Measurements from ENCODE around the gene ITGB5.

Gene ITGB5

GRCh38 chr3:124748560-124749198 is 138.5 kb downstream of the ITGB5 start:
- TF ChIP-seq CTCF (conservative IDR thresholded peaks at IDR 0.05; ENCODE audit: control insufficient read depth, insufficient read depth, low read depth, low read length), result no peak
- DNase-seq (ENCODE audit: low read depth), result no peak
- no peak overlapping the region for H3K4me3 ChIP-seq (ENCODE audit: control insufficient read depth, low read depth, low read length)

GRCh38 chr3:124747111-124747981 is 139.8 kb downstream of the ITGB5 start:
- no peak overlapping the region for H3K4me3 ChIP-seq (ENCODE audit: control insufficient read depth, low read depth, low read length)
- DNase-seq (ENCODE audit: low read depth), result no peak
- no peak for TF ChIP-seq CTCF (conservative IDR thresholded peaks at IDR 0.05; ENCODE audit: control insufficient read depth, insufficient read depth, low read depth, low read length)

GRCh38 chr3:124745756-124746155 is 141.4 kb downstream of the ITGB5 start:
- DNase-seq (ENCODE audit: low read depth), result no peak
- TF ChIP-seq CTCF (conservative IDR thresholded peaks at IDR 0.05; ENCODE audit: control insufficient read depth, insufficient read depth, low read depth, low read length), result no peak
- H3K4me3 ChIP-seq (ENCODE audit: control insufficient read depth, low read depth, low read length), result no peak overlapping the region

GRCh38 chr3:124741027-124741426 is 146.1 kb downstream of the ITGB5 start:
- no peak overlapping the region for H3K4me3 ChIP-seq (ENCODE audit: control insufficient read depth, low read depth, low read length)
- DNase-seq (ENCODE audit: low read depth), result peak; percentile 80
- no peak for TF ChIP-seq CTCF (conservative IDR thresholded peaks at IDR 0.05; ENCODE audit: control insufficient read depth, insufficient read depth, low read depth, low read length)

- H3K4me3 ChIP-seq (ENCODE audit: control insufficient read depth, low read depth, low read length), result peak overlapping the region; percentile 100
- TF ChIP-seq CTCF (conservative IDR thresholded peaks at IDR 0.05; ENCODE audit: control insufficient read depth, insufficient read depth, low read depth, low read length), result no peak
- DNase-seq (ENCODE audit: low read depth), result no peak
These were observed 155.4 kb downstream of the ITGB5 start for GRCh38 chr3:124731760-124732159.

GRCh38 chr3:124730941-124731297 is 156.2 kb downstream of the ITGB5 start:
- no peak for TF ChIP-seq CTCF (conservative IDR thresholded peaks at IDR 0.05; ENCODE audit: control insufficient read depth, insufficient read depth, low read depth, low read length)
- H3K4me3 ChIP-seq (ENCODE audit: control insufficient read depth, low read depth, low read length), result peak overlapping the region; percentile 100
- no peak for DNase-seq (ENCODE audit: low read depth)

Data from fibroblast of mammary gland (primary cell).